Left renal cortex interstitium (tissue), 4 donors: ENCODE measurements around the gene DDOST. TPM values are rescaled to one million over a fixed set of nuclear protein-coding genes. Genes with fewer than 3 reads are reported as not detected.

Experiments
- DNase-seq, 4 donors: peaks; one replicate each; pipeline ENCODE4 v3.0.0-alpha.2; 2013; ENCODE audit warnings: low read depth in 4 of 4, low spot score in 2 of 4, missing footprints in 1 of 4
- polyA plus RNA-seq, 4 donors: library from polyadenylated mRNA; unstranded; fragments of 120-200 nt; gene quantifications; one replicate each; pipeline ENCODE4 v1.2.1, GENCODE V29; 2013; ENCODE audit not compliant: insufficient read length in 4 of 4

Gene DDOST
- 100 to 1,000 TPM; 205 to 228 (median 212) TPM for polyA plus RNA-seq

GRCh38 chr1:20661207-20662109 is at the start of gene DDOST:
Gene DDOST, minus strand, starts transcription at chr1:20661369. Its CDS starts 19 bp downstream, at chr1:20661350.
- DNase-seq: peak; percentile 88 to 96 (median 92)

GRCh38 chr1:20710469-20711284 is 49.5 kb upstream of the DDOST start:
- no peak for DNase-seq

- no peak for DNase-seq
Observed at GRCh38 chr1:20709868-20710267, 48.7 kb upstream of the DDOST start.

- no peak for DNase-seq
Observed at GRCh38 chr1:20708891-20709290, 47.7 kb upstream of the DDOST start.

GRCh38 chr1:20708057-20708456 is 46.9 kb upstream of the DDOST start:
- DNase-seq: no peak

GRCh38 chr1:20706841-20707240 is 45.7 kb upstream of the DDOST start:
- DNase-seq: no peak

GRCh38 chr1:20705203-20705755 is 44.1 kb upstream of the DDOST start:
- DNase-seq: no peak

- no peak for DNase-seq
Observed at GRCh38 chr1:20704390-20705202, 43.4 kb upstream of the DDOST start.

- DNase-seq: no peak
Observed at GRCh38 chr1:20703124-20703756, 42.1 kb upstream of the DDOST start.

- DNase-seq: no peak
Observed at GRCh38 chr1:20702416-20702815, 41.2 kb upstream of the DDOST start.

- no peak for DNase-seq
Observed at GRCh38 chr1:20701847-20702246, 40.7 kb upstream of the DDOST start.

GRCh38 chr1:20701446-20701845 is 40.3 kb upstream of the DDOST start:
- DNase-seq: no peak

- no peak for DNase-seq
Observed at GRCh38 chr1:20700636-20701215, 39.6 kb upstream of the DDOST start.

GRCh38 chr1:20699558-20699957 is 38.4 kb upstream of the DDOST start:
- no peak for DNase-seq

- DNase-seq: no peak
Observed at GRCh38 chr1:20698195-20698910, 37.2 kb upstream of the DDOST start.

- DNase-seq: no peak
Observed at GRCh38 chr1:20697563-20697962, 36.4 kb upstream of the DDOST start.

- peak; percentile 72 to 82 (median 82) for DNase-seq
Observed at GRCh38 chr1:20696397-20697333, 35.5 kb upstream of the DDOST start.

- no peak for DNase-seq
Observed at GRCh38 chr1:20695515-20695914, 34.3 kb upstream of the DDOST start.
